HG02623 (cell line): Measurements from ENCODE around the gene RIMBP2.

Experiments
- ATAC-seq: cut with Tn5 transposase; IDR thresholded peaks from one replicate; pipeline ENCODE4 v1.9.1; 2021; ENCODE audit warnings: moderate library complexity; ENCODE audit not compliant: unreplicated experiment

RIMBP2 gene

DNA sequence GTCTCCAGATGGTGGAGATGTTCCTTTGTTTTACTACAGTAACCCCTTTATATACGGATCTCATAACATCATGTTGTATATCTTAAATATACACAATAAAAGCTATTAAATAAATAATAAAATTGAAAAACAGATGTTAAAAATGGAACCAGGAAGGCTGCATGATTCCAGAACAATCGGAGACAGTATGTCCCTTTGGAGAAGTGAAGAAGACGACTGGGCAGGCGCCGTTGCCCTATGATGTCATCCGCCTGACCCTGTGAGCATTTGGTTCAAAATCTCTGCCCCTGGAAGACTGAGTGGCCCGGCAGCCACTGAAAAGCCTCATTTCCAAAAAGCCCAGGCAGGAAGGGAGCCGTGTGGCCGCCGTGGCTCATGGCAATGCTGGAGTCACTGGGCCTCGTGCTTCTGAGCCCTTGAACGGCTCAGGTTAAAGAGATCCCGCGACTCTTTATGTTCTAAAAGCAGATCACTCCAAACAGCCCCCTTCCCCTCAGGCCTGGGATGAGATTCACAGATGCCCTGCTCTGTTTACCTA is 30.8 kb downstream of the RIMBP2 start:
- ATAC-seq, result no peak

DNA sequence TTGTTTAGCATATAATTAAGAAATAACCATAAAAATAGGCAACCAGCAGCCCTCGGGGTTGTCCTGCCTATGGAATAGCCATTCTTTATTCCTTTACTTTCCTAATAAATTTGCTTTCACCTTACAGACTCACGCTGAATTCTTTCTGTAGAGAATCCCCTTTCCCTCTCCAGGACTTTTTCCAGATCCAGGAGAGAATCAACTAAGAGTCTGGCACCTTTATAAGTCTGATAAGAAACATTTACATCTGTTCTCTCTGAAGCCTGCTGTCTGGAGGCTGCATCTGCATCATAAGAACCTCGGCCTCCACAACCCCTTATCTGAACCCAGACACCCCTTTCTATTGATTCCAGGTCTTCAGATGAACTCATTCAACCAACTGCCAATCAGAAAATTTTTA is 32.3 kb downstream of the RIMBP2 start:
- ATAC-seq, result no peak

DNA sequence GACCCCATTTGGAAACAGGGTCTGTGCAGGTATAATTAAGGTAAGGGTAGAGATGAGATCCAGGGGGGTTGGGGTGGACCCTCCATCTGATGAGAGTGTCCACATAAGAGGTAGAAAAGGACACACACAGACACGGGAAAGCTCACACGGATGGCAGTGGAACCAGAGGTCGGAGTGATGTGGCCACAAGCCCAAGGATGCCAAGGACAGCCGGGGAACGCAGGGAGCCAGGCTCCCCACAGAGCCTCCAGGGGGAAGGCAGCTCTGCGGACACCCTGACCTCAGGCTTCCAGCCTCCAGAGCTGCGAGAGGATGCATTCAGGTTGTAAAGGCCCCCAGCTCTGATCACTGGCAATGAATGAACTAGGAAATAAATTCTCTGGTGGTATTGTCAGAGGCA is 33.0 kb downstream of the RIMBP2 start:
- ATAC-seq, result no peak

DNA sequence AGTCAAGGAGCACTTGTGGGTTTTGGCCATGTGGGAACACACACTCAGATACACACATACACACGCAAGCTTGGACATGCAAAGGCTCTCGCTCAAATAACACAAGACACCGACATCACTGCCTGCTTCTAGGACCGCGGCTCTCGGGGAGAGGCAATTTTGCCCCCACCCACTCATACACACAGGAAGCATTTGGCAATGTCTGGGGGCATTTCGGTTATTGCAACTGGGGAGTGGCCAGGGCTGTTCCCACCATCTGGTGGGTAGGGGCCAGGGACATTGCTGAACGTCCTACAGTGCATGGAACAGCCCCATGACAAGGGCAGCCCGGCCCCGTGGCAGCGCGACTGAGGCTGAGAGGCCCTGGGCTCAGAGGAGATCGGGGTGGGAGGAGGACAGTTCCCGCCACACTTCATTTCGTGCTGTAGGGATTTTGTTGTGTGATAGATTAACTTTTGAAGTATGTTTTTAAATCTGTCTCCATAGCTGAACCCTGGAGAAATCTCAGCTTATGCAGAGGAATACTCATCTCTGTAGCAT is 35.6 kb downstream of the RIMBP2 start:
- no peak for ATAC-seq

DNA sequence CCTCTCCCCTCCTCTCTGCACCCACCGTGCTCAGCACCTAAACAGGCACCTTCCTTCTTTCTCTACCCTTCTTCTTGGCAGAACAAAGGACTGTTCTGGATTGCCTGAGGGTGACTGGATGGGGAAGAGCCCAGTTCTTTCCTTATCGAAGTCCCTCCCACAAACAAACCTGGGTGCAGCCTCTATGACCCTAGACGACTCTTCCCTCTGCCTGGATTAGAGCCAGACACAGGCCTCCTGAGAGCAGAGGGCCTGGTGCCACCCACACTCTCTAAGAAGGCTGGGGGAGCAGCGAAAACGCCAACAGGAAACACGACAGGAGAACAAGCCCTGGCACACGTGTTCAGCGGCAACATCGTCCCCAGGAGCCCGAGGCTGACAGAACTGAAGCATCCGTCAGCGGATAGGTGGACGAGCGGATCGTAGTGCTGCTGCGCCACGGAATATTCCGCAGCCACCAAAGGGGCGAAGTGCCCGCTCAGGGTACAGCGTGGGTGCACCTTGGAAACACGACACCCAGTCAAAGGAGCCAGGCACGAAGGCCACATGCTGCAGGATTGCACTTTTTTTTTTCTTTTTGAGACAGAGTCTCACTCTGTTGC is 38.0 kb downstream of the RIMBP2 start:
- no peak for ATAC-seq

DNA sequence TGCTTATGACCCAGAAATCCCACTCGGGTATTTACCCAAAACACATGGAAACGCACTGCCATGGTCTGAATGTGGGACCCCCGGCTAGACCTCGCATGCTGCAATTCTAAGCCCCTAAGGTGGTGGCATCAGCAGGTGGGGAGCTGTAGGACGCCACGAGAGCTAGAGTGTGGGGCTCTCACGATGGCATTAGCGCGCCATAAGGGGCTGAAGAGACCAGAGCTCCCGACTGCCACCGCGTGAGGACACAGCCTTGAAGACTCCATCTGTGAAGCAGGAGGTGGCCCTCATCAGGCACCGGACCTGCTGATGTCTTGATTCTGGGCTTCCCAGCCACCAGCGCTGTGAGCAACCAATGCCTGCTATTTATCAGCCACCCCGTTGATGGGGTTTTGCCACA is 40.3 kb downstream of the RIMBP2 start:
- ATAC-seq, result no peak

DNA sequence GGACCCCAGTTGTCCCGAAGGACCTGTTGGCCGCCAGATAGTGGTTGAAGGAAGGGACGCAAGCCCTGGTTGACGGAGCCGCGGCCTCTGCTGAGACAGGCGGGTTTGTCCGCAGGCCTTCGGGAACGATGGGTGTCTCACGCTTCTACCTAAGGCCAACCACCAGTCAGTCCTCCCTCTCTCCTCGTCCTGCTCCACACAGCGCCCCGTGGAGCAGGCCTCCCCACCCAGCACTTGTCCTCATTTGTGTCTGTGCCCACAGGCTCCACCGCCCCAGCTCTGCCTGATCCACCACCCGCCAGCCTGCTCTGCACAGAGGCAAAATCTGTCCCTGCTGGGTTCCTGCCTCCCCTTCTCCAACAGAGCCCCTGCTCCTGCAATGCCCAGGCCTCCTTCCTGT is 41.0 kb downstream of the RIMBP2 start:
- ATAC-seq, result no peak

DNA sequence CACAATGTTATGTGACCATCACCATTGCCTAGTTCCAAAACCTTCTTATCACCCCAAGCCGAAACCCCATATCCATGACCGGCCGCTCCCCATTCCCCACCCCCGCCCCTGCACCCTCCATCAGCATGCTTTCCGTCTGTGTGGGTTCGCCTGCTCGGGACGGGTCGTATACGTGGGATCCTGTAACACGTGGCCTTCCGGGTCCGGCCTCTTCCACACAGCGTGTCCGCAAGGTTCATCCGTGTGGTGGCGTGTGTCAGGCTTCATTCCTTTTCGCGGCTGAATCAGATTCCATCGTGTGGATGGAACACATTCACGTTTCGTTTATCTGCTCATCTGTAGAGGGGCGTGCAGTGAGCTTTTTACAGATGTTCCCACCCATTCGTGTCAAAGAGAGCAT is 41.4 kb downstream of the RIMBP2 start:
- no peak for ATAC-seq

DNA sequence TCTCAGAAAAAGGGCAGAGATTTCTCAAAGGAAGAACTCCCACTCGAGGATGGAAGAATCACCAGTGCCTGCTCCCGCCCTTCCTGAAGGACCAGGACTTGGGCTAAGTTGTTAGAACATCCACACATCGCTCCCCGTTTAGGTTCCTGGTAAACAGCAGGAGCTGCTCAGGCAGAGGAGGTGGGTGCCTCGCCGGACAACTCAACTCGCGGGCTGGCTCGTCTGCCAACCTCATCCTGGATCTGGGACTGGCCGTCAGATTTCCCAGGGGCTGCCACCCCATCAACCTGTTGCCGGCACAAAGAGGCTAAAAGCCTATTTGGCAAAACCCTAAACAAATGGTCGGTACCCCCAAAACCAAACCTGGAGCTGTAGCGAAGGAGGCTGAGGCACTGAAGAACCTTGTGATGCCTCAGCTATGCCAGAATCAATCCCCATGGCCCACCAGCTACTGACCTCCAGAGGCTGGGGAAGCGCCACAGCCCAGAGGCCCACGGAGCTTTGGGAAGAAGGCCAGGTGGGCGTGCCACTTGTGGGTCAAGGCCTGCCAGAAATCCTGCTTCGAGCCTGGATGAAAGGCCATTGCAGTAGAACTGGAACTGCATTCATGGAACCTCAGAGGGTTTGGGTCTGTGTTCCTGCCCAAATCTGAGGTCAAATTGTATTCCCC is 42.9 kb downstream of the RIMBP2 start:
- ATAC-seq, result no peak

DNA sequence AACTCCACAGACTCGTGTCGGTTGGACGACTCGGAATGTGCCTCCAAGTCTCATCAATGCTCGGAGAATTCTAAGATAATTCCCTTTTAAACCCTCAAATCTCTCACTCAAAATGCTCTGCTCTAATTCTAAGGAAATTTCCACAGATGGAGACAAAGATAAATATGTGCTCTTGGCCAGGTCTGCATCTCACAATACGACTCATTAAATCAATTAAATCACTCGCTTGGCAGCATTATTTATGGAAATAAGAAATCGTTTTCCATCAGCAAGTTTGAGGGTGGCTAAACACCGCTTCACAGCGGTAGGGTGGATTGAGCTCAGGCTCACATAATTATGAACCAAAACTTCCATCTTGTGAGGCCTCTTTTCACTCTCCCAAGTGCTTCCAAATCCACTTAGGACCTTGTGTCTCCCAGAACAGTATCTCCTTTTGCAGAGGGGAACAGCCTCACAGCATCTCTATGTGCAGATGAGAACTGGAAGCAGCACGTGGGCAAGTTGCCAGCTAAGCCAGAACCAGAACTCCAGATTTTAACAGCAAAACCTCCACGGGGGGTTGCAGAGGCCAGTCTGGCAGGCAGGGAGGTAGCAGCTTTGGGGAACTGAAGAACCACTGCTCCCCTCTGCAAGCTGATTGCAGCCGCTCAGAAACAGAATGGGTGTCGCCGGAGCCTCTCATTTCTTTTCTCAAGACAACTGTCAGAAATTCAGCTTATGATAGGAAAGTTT is 43.8 kb downstream of the RIMBP2 start:
- ATAC-seq, result no peak

DNA sequence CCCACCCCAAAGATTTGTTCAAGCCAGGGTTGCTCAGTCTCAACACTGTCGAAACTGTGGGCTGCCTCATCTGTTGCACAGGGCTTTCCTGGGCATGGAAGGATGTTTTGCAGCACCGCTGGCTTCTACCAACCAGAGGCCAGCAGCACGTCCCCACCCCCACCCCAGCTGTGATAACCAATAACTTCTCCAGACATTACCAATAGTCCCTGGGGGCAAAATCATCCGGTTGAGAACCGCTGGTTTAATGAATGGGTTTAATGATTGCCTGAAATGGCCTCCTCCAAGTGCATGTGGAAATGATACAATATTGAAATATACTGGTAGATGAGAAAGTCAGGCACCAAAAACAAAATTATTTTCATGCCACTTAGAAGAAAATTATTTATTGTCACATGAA is 44.5 kb downstream of the RIMBP2 start:
- no peak for ATAC-seq

DNA sequence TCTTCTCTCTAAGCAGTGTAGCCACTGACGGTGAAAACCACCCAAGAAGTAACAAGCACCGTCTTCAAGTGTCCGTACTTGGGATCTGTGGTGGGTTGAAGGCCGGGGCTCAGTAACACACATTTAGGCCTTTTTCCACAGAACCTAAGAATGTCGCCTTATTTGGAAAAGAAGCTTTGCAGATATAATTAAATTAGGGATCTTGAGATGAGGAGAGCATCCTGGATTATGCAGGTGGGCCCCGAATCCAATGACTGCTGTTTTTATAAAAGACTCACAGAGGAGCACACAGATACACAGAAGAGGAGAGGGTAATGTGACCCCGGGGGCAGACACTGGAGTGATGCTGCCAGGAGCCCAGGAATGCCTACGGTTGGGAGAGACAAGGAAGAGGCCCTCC is 46.3 kb downstream of the RIMBP2 start:
- no peak for ATAC-seq

DNA sequence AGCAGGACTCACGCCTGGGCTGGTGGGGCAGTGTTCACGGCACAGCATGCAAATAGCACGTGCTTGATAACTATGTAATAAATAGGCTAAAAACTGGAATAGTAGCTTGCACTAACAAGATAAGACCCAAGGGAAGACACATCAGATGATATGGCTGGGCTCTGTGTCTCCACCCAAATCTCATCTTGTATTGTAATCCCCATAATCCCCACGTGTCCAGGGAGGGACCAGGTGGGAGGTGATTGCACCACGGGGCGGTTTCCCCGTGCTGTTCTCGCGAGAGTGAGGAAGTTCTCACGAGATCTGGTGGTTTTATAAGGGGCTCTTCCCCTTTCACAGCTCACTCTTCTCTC is 46.9 kb downstream of the RIMBP2 start:
- ATAC-seq, result no peak

DNA sequence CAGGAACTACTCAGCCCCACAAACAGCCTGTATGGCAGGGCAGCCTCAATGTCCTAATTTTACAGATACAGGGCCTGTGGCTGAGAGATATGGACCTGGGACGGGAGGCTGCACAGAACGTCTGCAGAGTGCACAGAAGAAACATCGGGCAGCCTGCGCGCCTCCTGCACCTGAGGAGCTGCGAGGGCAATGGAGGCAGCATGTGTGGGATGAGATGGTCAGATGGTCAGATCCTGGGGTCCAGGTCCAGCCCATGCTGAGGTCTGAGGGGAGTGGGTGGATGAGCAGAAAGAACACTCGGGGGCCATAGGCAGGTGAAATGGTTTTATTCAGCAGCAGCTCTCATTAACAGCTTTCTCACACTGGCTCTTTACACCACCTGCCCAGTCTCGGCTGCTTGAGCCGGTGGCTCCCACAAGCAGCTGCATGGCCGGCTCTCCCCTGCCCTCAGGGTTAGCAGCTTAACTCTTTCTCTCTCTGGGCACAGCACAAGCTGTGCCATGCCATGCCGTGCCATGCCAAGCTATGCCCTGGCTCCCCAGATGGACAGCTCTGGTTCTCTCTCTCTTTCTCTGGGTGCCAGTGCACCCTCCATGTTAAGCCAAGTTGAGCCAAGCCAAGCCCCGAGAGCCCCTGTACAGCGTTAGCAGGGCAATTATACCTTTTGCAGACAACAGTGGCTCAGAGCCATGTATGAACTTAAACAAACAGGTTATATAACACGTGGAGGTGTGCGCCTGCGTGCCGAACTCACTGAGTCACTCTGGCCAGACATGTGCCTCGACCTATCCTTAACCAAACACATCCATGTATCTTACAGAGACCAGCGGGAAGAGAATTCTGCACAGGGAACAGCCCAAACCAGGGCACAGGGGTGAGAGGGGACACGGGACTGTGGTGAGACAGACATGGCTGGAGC is 47.6 kb downstream of the RIMBP2 start:
- ATAC-seq, result no peak

DNA sequence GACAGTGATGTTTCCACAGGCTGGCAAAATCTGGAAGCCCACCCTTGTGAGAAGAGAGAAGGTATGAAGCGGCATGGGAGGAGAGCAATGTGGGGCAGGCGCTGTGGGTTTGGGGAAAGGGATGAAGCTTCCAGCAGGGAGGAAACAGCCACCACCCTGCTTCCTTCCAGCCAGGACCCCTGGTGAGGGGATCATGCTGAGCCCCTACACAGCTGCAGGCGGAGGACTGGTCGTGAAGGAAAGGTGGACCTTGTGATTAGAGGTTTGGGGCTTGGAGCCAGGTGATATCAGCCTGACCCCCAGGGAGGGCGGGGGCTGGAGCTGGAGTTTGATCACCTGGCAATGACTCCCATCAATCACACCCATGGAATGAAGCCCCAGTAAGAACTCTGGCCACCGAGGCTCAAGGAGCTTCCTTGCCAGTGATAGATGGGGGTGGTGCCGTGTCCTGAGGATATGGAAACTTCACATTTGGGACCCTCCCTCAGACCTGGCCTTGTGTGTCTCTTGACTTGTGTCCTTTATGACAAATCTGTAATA is 48.6 kb downstream of the RIMBP2 start:
- ATAC-seq, result no peak

DNA sequence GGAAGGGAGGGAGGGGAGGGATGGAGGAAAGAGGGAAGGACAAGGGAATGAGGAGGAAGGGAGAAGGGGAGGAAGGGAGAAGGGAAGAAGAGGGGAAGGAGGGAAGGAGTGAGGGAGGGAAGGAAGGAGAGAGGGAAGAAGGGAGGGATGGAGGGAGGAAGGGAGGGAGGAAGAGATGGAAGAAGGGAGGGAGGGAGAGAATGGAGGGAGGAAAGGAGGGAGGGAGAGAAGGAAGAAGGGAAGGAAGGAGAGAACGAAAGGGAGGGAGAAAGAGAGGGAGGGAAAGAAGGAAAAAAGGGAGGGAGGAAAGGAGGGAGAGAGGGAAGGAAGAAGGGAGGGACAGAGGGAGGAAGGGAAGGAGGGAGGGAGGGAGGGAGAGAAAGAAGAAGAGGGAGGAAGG is 49.5 kb downstream of the RIMBP2 start:
- no peak for ATAC-seq

DNA sequence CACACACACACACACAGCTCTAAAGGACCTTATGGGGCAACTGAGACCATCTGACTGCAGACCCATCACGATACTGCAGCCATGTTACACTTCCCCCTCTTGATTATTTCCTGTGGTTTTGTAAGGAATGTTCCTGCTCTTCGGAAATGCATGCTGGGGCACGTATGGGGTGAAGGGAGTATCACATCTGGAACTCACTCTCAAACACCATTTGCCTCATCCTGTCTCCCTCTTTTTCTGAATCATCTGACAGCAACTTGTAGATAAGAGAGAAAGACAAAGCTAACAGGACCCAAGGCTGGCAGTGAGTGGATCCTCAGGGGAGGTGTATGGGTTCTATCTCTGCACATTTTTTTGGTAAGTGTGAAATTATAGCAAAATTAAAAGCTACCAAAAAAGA is 50.3 kb downstream of the RIMBP2 start:
- no peak for ATAC-seq

DNA sequence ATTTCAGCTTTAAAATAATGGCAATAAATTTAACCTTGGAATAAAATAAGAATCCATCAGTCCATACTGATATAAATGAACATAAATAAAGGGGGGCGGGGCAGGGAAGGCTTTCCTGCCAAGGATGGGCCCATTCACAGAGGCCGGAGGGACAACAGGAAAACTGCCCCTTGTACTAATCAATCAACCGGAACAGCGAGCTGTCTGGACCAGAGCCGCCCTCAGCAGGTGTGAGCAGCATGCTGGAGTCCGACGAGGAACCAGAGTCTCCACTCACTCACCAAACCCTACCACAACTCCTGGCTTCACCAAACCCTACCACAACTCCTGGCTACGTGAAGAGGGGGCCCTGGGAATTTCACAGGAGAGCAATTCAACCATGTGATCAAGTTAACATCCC is 51.3 kb downstream of the RIMBP2 start:
- no peak for ATAC-seq

DNA sequence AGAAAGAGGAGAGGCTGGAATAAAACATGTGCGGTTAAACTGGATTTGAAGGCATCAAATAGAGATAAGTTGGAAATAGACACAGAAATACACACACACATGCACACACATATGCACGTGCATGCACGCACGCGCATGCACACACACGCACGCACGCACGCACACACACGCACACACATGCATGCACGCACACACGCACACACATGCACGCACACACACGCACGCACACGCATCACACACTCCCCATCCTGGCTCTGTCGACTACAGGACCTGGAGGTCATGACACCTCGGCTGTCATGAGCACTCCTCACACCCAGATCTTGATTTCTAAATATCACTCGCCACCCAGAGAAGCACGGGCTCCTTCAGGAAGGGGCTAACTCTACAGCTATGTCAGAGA is 51.8 kb downstream of the RIMBP2 start:
- no peak for ATAC-seq

DNA sequence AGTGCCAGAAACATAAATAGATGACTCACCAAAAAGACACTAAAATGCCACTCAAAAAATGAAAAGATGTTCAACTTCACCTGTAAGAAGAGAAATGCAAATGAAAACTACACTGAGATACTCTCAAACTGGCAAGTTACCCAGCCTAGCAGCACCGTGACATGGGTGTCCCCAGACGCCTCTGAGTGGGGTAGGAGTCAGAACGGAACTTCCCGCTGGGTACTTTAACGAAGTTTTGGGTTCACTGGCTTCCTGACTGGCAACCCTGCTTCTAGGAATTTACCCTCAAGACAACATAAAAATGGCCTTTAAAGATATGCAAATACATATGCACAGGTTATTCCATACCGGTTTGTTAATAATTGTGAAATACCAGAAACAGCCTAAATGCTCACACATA is 52.6 kb downstream of the RIMBP2 start:
- no peak for ATAC-seq
